Adipocyte (in vitro differentiated cells): ENCODE measurements around the gene SPACA6.
A peak's percentile ranks its signal among the peaks of the same experiment; 100 is the strongest.

Experiments
- DNase-seq: peaks from one replicate; pipeline ENCODE4 v3.0.0-alpha.2; 2015; ENCODE audit warnings: low read depth
- H3K27me3 ChIP-seq: replicated peaks from 2 replicates; pipeline ENCODE4 v1.7.0; 2013; ENCODE audit warnings: mild to moderate bottlenecking, low read length, moderate library complexity; ENCODE audit not compliant: control insufficient read depth, insufficient read depth
- H3K36me3 ChIP-seq: 2 replicates; pipeline ENCODE4 v1.7.0; 2013; ENCODE audit warnings: low read length, mild to moderate bottlenecking, moderate library complexity; ENCODE audit not compliant: control insufficient read depth, insufficient read depth, severe bottlenecking
- H3K4me1 ChIP-seq: 2 replicates; pipeline ENCODE4 v1.7.0; 2013; ENCODE audit warnings: mild to moderate bottlenecking, low read length, moderate library complexity; ENCODE audit not compliant: control insufficient read depth, insufficient read depth
- H3K4me3 ChIP-seq: 2 replicates; pipeline ENCODE4 v1.7.0; 2013; ENCODE audit warnings: mild to moderate bottlenecking, low read length, moderate library complexity
- H3K9ac ChIP-seq: 2 replicates; pipeline ENCODE4 v1.7.0; 2013; ENCODE audit warnings: mild to moderate bottlenecking, low read length, moderate library complexity
- H3K9me3 ChIP-seq: 2 replicates; pipeline ENCODE4 v1.7.0; 2013; ENCODE audit warnings: mild to moderate bottlenecking, low read length, moderate library complexity; ENCODE audit not compliant: control insufficient read depth

Gene SPACA6

DNA sequence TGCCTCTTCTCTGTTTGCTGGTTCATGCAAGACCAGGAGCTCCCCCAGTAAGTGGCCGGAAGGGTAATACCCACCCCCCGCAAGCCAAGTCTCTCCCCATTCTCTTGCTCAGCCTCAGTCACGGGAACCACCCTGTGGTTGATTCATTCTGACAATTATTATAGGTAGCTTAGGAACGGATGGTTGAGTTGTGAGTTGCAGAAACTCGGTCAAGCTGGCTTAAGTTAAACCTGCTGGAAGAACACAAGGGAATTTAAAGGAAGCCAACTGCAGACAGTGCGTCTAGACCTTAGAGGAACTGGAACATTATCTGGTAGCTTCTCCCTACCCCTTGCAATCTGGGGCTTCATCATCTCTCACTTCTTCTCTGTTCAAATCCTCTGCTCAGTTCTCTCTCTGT, 49.7 kb downstream of the SPACA6 start:
- Histone ChIP-seq H3K9ac (peak overlapping the region; percentile 24), H3K9me3 (no peaks in the 10 kb centered on the region), H3K4me1 (peaks cover 14% of the 10 kb centered on the region), H3K4me3 (no peak overlapping the region), H3K27me3 (no peaks in the 10 kb centered on the region), H3K36me3 (no peaks in the 10 kb centered on the region)
- DNase-seq, result no peak

- Histone ChIP-seq H3K4me3 (no peak overlapping the region), H3K9me3 (no peaks in the 10 kb centered on the region), H3K4me1 (peaks cover 16% of the 10 kb centered on the region), H3K9ac (peak overlapping the region; percentile 24), H3K27me3 (no peaks in the 10 kb centered on the region), H3K36me3 (no peaks in the 10 kb centered on the region)
- DNase-seq, result no peak
Observed at GRCh38 chr19:51743405-51743804, 50.3 kb downstream of the SPACA6 start.

DNA sequence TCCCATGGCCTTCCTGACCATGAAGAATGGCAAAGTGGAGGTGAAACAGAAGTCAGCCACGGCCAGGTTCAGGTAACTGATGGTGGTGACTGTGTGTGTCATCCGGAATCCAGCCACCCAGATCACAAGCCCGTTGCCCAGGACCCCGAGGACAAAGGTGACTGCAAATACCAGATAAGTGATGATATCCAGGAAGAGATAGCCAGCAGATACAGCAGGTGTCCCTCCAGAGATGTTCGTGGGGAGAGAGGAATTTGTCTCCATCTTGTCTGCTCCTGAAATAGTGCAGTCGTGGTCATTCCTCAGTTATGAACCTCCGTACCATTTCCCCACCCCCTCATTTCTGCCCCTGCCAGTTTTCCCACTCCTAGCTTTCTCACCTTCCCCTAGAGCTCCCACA, 53.6 kb downstream of the SPACA6 start:
- Histone ChIP-seq H3K4me3 (no peak overlapping the region), H3K9me3 (no peaks in the 10 kb centered on the region)

GRCh38 chr19:51749979-51750378, 56.8 kb downstream of the SPACA6 start:
- Histone ChIP-seq H3K4me3 (no peak overlapping the region), H3K4me1 (peaks cover 39% of the 10 kb centered on the region), H3K36me3 (no peaks in the 10 kb centered on the region), H3K9ac (peak overlapping the region; percentile 37), H3K9me3 (no peaks in the 10 kb centered on the region), H3K27me3 (no peaks in the 10 kb centered on the region)
- no peak for DNase-seq

More for the DNA sequence above, 53.6 kb downstream of the SPACA6 start:
- Histone ChIP-seq H3K27me3 (no peaks in the 10 kb centered on the region), H3K4me1 (peaks cover 45% of the 10 kb centered on the region), H3K9ac (no peak overlapping the region), H3K36me3 (no peaks in the 10 kb centered on the region)
- DNase-seq, result no peak

DNA sequence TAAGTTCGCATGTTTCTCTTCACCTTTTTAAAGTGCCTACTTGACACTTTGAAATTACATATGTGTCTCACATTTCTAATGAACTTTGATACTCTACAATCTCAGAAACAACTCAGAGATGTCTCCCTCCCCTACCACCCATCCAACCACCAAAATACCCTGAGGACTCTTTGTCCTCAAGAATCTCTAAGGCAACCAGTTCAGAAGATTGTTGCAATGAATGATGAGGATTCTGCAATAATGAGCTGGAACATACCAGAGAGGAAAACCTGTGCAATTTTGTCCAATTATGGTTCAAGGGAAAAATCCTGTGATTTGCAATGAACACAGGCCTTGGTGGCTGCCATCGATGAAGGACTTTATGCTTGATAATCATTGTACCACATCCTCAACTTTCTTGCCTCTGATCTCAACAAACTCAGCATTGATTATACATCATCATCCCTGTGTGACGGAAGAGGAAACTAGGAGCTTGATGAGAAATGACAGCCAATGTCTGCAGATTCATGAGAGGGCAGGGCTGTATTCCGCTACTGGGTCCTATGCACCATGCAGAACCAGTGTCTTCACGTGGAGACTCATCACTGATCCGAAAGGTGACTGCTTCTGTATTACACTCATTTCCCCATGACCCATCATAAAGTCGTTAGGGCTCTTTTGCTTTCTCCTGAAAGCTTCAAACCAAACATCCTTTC, 57.4 kb downstream of the SPACA6 start:
- Histone ChIP-seq H3K9me3 (no peaks in the 10 kb centered on the region), H3K9ac (peak overlapping the region; percentile 37), H3K27me3 (no peaks in the 10 kb centered on the region), H3K36me3 (no peaks in the 10 kb centered on the region), H3K4me1 (peaks cover 39% of the 10 kb centered on the region), H3K4me3 (no peak overlapping the region)
- DNase-seq, result no peak

- Histone ChIP-seq H3K4me3 (peak within 1 kb of the TSS; percentile 63), H3K9me3 (no peaks in the 10 kb centered on the region), H3K36me3 (no peaks in the 10 kb centered on the region), H3K9ac (peak within 1 kb of the TSS; percentile 2), H3K27me3 (no peaks in the 10 kb centered on the region), H3K4me1 (peaks cover 39% of the 10 kb centered on the region)
- DNase-seq, result no peak
Observed at GRCh38 chr19:51751655-51752054, 58.5 kb downstream of the SPACA6 start, which contains the start of gene FPR1. FPR1 (minus strand) TSS chr19:51751878; CDS start chr19:51746994, 4,884 bp downstream.

DNA sequence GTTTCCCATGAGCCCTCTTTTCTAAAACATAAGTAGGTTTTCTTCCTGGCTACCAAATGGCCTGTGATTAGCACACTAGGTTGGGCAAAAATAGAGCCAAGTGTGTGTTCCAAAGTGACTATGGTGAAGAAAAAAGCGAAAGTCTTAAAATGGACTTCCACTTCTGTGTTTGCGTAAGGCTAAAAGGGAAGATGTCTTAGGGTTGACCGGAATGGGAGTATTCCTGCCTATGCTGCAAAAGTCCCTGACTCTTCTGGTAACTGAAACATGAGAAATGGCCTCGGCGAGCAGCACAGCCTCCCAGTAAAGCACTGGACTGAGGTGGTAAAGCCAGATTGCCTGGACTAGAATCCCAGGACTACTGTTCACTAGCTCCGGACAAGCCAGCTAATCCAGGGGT, 61.0 kb downstream of the SPACA6 start:
- H3K9me3 ChIP-seq, result no peaks in the 10 kb centered on the region
- H3K4me1 ChIP-seq, result peaks cover 29% of the 10 kb centered on the region
- DNase-seq, result no peak
- no peaks in the 10 kb centered on the region for H3K27me3 ChIP-seq
- H3K36me3 ChIP-seq, result no peaks in the 10 kb centered on the region
- no peak overlapping the region for H3K4me3 ChIP-seq
- H3K9ac ChIP-seq, result no peak overlapping the region

DNA sequence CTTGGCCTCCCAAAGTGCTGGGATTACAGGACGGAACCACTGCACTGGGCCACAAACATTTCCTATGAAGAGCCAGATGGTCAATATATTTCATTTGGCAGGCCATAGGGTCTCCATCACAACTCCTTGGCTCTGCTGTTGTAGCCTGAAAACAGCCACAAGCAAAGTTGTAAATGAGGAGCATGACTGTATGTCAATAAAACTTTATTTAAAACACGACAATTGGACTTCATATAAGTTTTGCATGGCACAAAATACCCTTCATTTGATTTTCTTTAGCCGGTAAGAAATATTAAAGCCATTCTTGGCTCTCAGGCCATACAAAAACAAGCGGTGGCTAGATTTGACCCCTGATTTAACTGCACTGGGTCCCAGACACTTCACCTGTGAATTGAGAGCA, 61.6 kb downstream of the SPACA6 start:
- Histone ChIP-seq H3K9ac (no peak overlapping the region), H3K27me3 (no peaks in the 10 kb centered on the region), H3K9me3 (no peaks in the 10 kb centered on the region), H3K4me1 (peaks cover 25% of the 10 kb centered on the region), H3K36me3 (no peaks in the 10 kb centered on the region), H3K4me3 (no peak overlapping the region)
- no peak for DNase-seq
